IMR-90 (cell line): Measurements from ENCODE around the gene MGME1.

Experiments
- BHLHE40 ChIP-seq: fragments of 150-350 bp; IDR thresholded peaks from 2 replicates; pipeline ENCODE4 v1.6.1; 2016; ENCODE audit warnings: mild to moderate bottlenecking, low read depth, low read length
- CEBPB ChIP-seq: IDR thresholded peaks from 2 replicates; pipeline ENCODE4 v1.6.1; 2012; ENCODE audit warnings: low read depth, low read length, improper control_type of control experiment
- CTCF ChIP-seq: conservative IDR thresholded peaks from 2 replicates; pipeline ENCODE4 v1.5.1; 2012; ENCODE audit warnings: mild to moderate bottlenecking, low read depth, low read length, improper control_type of control experiment
- FOS ChIP-seq: fragments of 150-350 bp; IDR thresholded peaks from 2 replicates; pipeline ENCODE4 v1.6.1; 2016; ENCODE audit warnings: low read depth, low read length
- MXI1 ChIP-seq: IDR thresholded peaks from 2 replicates; pipeline ENCODE4 v1.6.1; 2012; ENCODE audit warnings: low read depth, mild to moderate bottlenecking, low read length, moderate library complexity, borderline replicate concordance
- POLR2A ChIP-seq: IDR thresholded peaks from 2 replicates; pipeline ENCODE4 v1.6.1; 2012; ENCODE audit warnings: mild to moderate bottlenecking, low read depth, low read length
- RAD21 ChIP-seq: IDR thresholded peaks from 2 replicates; pipeline ENCODE4 v1.6.1; 2012; ENCODE audit warnings: low read length, improper control_type of control experiment
- RCOR1 ChIP-seq: IDR thresholded peaks from 2 replicates; pipeline ENCODE4 v1.6.1; 2012; ENCODE audit warnings: mild to moderate bottlenecking, low read length, improper control_type of control experiment; ENCODE audit not compliant: insufficient replicate concordance
- RFX5 ChIP-seq: IDR thresholded peaks from 2 replicates; pipeline ENCODE4 v1.8.0; 2012; ENCODE audit warnings: low read depth, mild to moderate bottlenecking, low read length, moderate library complexity
- SMC3 ChIP-seq: fragments of 150-350 bp; IDR thresholded peaks from 2 replicates; pipeline ENCODE4 v1.6.1; 2016; ENCODE audit warnings: low read depth, mild to moderate bottlenecking, antibody characterized with exemption, low read length, moderate library complexity

- TF ChIP-seq RFX5 (no peak), CTCF (no peak), BHLHE40 (no peak), FOS (no peak), RAD21 (no peak), POLR2A (no peak), MXI1 (no peak), SMC3 (no peak), CEBPB (peak; percentile 97), RCOR1 (no peak)
These were observed 21.6 kb downstream of the MGME1 start for GRCh38 chr20:17990278-17990972.
